ENCODE measurements around the gene ATAD5. TPM values are rescaled to one million over a fixed set of nuclear protein-coding genes. Genes with fewer than 3 reads are reported as not detected.

The ATAD5 gene
- total RNA-seq, 4 donors from 2014 or later: 1.2 to 1.7 (median 1.4) TPM

- TF ChIP-seq EP300 (IDR thresholded peaks at IDR 0.05) (no peak), POLR2A (IDR thresholded peaks at IDR 0.05) (no peak)
- TF ChIP-seq, protein P1, sequence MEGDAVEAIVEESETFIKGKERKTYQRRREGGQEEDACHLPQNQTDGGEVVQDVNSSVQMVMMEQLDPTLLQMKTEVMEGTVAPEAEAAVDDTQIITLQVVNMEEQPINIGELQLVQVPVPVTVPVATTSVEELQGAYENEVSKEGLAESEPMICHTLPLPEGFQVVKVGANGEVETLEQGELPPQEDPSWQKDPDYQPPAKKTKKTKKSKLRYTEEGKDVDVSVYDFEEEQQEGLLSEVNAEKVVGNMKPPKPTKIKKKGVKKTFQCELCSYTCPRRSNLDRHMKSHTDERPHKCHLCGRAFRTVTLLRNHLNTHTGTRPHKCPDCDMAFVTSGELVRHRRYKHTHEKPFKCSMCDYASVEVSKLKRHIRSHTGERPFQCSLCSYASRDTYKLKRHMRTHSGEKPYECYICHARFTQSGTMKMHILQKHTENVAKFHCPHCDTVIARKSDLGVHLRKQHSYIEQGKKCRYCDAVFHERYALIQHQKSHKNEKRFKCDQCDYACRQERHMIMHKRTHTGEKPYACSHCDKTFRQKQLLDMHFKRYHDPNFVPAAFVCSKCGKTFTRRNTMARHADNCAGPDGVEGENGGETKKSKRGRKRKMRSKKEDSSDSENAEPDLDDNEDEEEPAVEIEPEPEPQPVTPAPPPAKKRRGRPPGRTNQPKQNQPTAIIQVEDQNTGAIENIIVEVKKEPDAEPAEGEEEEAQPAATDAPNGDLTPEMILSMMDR (IDR thresholded peaks at IDR 0.05): no peak
- no peaks in the 10 kb centered on the region for H3K36me3 ChIP-seq
Observed at GRCh38 chr17:30939051-30939689, 107.4 kb downstream of the ATAD5 start.

GRCh38 chr17:30942308-30943079, 110.7 kb downstream of the ATAD5 start:
- no peak overlapping the region for H3K4me3 ChIP-seq
- WGBS, 2 donors: 63 to 66% methylated on average over 4 of the region's 4 CpGs
- H3K27ac ChIP-seq: no peak overlapping the region
- H3K9me3 ChIP-seq: no peaks in the 10 kb centered on the region
- no peak for DNase-seq (ENCODE audit: low spot score in 2 of 2)
- H3K27me3 ChIP-seq: no peaks in the 10 kb centered on the region
- H3K36me3 ChIP-seq: no peaks in the 10 kb centered on the region
- TF ChIP-seq POLR2A (IDR thresholded peaks at IDR 0.05) (no peak), EP300 (IDR thresholded peaks at IDR 0.05) (no peak)
- TF ChIP-seq, protein P1 (IDR thresholded peaks at IDR 0.05): no peak
- H3K4me1 ChIP-seq: no peaks in the 10 kb centered on the region

More at GRCh38 chr17:30939051-30939689, 107.4 kb downstream of the ATAD5 start:
- H3K4me1 ChIP-seq: no peaks in the 10 kb centered on the region
- H3K27me3 ChIP-seq: no peaks in the 10 kb centered on the region
- WGBS, 2 donors: 60 to 69% methylated on average over 13 of the region's 13 CpGs
- DNase-seq (ENCODE audit: low spot score in 2 of 2): no peak
- H3K27ac ChIP-seq: peak overlapping the region in 2 of 4 donors; percentile 33 to 37
- H3K9me3 ChIP-seq: no peaks in the 10 kb centered on the region
- H3K4me3 ChIP-seq: no peak overlapping the region

Small RNAs within 50 kb of the gene (small RNA-seq; reads per million reads assigned to genes)
- gene RNU6-298P: not detected

Other genes starting within 250 kb of the ATAD5 start
- 10 to 100 TPM in 3 of 4 donors, 1 to 10 TPM in 1; 9.8 to 15.9 (median 13.2) TPM for gene CRLF3, start 7.3 kb upstream of the ATAD5 start, total RNA-seq
- gene TEFM, start 74.3 kb downstream of the ATAD5 start, total RNA-seq: 10 to 100 TPM in 3 of 4 donors, 1 to 10 TPM in 1; 9.4 to 21.8 (median 12.4) TPM
- gene ADAP2, start 90.0 kb downstream of the ATAD5 start, total RNA-seq: 10 to 100 TPM; 17.0 to 64.2 (median 30.8) TPM
- 10 to 100 TPM; 33.3 to 78.3 (median 45.3) TPM for gene RNF135, start 139.1 kb downstream of the ATAD5 start, total RNA-seq

All from tibial nerve (tissue), 4 donors.